ENCODE measurements around the gene ART3. TPM values are rescaled to one million over a fixed set of nuclear protein-coding genes. Genes with fewer than 3 reads are reported as not detected.

The ART3 gene
- total RNA-seq, 2 experiments from 2014 or later = not detected

Other genes starting within 250 kb of the ART3 start
- under 1 TPM; 0.11 to 0.25 TPM for gene PPEF2, start 172.3 kb upstream of the ART3 start, total RNA-seq
- gene NAAA, start 133.7 kb upstream of the ART3 start, total RNA-seq = 10 to 100 TPM; 18.7 to 22.2 TPM
- gene SDAD1, start 83.8 kb upstream of the ART3 start, total RNA-seq = 10 to 100 TPM; 45.0 to 47.5 TPM
- 1 to 10 TPM; 1.3 to 1.5 TPM for gene CXCL9, start 67.2 kb upstream of the ART3 start, total RNA-seq
- 1 to 10 TPM in 1 of 2 experiments, under 1 TPM in 1; 0.68 to 1.1 TPM for gene CXCL10, start 51.2 kb upstream of the ART3 start, total RNA-seq
- not detected for gene CXCL11, start 38.6 kb upstream of the ART3 start, total RNA-seq
- 10 to 100 TPM; 61.7 to 61.9 TPM for gene NUP54, start 73.7 kb downstream of the ART3 start, total RNA-seq
- gene SCARB2, start 139.1 kb downstream of the ART3 start, total RNA-seq = 1 to 10 TPM; 2.6 to 3.1 TPM
- gene FAM47E, start 177.0 kb downstream of the ART3 start, total RNA-seq = not detected
- under 1 TPM; 0.18 to 0.29 TPM for gene STBD1, start 232.0 kb downstream of the ART3 start, total RNA-seq

All from activated CD8-positive, alpha-beta T cell treated with anti-CD3 and anti-CD28 coated beads for 36 hours (primary cell).